ENCODE results near the gene CNOT4. TPM values are rescaled to one million over a fixed set of nuclear protein-coding genes. Genes with fewer than 3 reads are reported as not detected.
"Not testable (repeated sequence)": the region's sequence is repeated elsewhere in the genome, so short reads cannot be mapped to it uniquely, and the experiment has no call there.

The CNOT4 gene
- polyA plus RNA-seq, 12 donors: 23.5 to 37.7 (median 25.3) TPM; not detected in 1

DNA sequence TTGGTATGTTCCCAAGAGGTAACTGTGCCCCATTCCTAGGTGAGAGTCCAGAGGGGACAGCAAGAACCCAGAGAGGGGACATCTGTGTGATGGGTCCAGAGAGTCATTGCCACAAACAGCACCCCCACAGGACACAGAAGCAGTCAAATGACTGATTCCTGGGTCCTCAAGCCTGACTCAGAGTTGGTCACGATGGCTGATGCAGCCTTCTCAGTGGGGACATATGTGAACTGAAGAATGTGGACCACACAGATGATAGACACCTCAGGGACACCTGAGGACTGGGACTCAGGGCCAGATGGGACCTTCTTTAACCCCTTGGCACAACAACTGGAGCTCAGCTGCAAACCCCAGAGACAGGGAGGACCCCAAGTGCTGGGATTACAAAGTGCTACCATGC, 179.8 kb downstream of the CNOT4 start:
- DNase-seq: no peak

DNA sequence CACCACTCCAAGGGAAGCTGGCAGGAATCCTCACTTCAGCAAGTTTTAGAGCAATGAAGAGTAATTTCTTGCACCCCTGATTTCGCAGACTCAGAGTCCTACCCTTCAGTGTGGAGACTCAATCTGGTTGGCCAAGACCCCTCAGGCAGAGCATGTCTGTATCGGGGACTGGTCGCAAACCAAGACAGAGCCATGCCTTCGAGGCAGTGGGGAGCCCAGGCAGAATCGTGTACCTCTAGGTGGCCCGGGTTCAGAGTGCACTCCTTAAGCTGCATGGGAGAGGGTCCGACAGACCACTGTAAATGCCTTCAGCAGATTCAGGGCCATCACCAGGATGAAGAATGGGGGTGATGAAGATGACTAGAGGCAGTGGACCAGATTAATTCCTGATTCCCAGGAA, 181.4 kb downstream of the CNOT4 start:
- DNase-seq: no peak

DNA sequence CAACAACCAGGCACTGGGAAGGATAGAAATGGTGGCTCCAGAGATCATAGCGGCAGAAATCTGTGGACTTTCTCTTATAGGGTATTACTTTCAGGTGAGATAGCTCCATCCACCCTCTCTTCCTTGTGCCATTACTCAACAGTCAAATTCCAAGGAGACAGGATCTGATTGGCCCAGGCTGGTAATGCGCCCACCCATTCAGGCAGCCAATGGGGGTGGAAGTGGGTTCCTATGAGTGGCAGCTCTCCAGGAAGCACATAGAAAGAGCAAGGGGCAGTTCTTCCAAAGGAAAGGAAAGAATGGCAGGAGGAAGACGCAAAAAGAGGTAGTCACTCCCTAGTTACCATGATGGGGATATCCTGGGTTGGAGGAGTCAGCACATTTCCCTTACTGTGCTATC, 181.8 kb downstream of the CNOT4 start:
- DNase-seq: no peak

- no peak for DNase-seq
Observed at GRCh38 chr7:135327458-135327857, 182.4 kb downstream of the CNOT4 start.

DNA sequence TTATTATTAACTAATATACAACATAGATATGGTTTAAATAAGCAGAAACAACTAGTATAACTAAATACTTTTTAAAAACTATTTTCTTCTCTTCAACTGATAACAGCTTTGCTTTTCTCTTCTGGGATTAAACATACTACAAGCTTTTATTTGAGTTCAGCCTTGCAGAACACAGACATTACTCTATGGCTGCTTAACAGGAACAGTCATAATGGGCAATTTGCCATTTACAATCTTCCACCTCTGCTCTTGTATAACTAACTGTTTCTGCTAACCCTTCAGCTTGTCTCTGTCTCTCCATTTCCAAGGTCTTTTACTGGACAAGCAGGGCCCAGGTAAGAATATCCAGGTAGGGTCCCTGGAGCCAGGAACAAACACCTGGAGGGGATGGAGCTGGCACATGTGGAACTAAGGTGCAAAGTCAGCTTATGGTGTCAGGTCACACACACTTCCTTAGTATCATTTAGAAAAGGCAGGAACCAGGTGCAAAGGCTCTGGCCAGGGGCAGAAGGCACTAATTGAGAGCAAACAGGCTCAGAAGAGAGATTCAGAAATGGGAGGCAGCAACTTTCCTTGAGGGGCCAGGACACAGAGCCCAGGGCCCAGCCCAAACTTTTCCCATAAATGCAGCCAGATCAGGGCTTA, 183.1 kb downstream of the CNOT4 start:
- no peak for DNase-seq

DNA sequence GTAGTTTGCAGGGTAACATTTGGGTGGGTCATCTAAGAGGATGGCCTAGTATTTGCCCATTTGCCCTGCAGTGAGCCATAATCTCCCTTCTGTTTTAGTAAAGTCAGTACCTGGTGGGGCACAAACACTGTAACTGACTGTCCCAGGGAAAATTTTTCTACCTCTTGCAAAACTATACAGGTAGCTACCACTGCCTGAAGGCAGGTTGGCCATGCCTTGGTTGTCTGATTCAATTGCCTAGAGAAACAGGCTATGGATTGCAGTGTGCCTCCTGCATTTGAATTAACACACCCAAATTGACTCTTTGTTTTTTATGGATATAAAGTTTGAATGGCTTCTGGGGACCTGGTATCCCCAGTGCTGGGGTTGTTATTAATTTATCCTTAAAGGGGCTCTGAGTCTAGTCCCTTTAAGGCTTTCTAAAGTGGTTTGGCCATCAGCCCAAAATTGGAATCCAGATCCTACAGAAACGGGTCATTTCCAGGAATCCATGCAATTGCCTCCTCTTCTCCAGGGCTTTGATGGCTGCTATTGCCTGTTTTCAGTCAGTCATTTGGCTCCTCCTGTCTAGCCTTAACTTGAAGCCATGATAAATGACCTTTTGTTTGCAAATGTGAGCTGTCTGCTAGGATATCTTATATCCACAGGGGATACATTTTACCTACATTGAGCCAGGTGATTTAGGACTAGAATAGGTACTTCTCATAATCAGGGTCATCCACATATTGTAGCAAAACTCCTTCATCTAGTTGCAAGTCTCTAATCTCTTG, 187.1 kb downstream of the CNOT4 start:
- no peak for DNase-seq

- DNase-seq: no peak
Observed at GRCh38 chr7:135321556-135321955, 188.3 kb downstream of the CNOT4 start.

DNA sequence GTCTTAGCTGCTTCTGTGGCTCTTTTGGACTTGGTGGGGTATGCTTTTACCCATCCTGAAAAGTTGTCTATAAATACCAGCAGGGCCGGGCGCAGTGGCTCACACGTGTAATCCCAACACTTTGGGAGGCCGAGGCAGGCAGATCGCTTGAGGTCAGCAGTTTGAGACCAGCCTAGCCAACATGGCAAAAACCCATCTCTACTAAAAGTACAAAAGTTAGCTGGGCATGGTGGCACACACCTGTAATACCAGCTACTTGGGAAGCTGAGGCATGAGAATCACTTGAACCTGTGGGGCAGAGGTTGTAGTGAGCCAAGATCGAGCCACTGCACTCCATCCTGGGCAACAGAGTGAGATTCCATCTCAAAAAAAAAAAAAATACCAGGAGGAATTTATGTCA, 188.9 kb downstream of the CNOT4 start:
- not testable (repeated sequence) for DNase-seq

DNA sequence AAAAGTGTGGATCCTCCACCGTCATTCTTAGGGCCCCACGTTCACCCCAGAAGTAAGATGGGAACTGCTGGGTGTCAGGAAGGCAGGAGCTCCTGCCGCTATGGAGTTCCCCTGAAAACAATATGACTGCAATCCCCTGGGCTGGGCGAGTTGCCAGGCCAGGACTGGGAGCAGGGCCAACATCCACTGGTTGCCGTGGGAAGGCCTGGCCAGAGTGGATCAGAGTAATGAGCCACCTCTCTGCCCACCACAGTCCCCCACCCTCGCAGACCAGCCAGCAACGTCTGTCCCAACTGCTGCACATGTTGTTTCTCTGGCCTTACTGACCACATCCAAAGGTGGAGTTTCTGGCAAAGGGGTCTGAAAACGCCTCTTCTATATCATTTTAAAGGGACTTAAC, 189.6 kb downstream of the CNOT4 start:
- DNase-seq: peak; percentile 43

DNA sequence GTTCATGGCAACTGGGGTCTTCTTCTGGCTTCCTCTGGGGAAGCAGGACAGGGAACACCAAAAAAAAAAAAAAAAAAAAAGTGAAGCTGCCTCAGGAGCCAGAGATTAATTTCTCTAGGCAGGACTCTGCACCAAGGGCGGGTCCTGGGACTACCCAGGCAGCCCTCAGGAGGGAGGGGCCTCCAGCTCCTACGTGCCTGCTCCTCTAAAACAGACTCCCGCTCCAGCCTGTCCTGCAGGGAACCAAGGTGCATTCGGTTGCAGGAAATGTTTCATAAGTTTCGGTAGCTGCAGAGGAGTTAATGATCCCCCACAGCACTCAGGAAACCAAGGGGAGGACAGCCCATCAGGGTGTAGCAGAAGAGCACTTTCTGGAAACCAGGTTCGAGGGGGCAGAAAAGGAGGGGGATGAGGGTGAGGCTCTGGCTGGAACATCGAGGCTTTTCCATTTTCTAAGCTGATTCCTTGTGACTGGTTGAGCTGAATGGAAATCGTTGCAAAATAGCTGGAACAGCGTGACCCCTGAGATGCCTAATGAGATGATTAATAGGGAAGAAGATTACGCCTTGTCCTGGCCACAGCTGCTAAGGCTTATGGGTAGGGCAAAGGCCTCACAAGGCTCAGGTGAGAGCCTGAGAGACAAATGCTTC, 192.1 kb downstream of the CNOT4 start:
- DNase-seq: no peak

DNA sequence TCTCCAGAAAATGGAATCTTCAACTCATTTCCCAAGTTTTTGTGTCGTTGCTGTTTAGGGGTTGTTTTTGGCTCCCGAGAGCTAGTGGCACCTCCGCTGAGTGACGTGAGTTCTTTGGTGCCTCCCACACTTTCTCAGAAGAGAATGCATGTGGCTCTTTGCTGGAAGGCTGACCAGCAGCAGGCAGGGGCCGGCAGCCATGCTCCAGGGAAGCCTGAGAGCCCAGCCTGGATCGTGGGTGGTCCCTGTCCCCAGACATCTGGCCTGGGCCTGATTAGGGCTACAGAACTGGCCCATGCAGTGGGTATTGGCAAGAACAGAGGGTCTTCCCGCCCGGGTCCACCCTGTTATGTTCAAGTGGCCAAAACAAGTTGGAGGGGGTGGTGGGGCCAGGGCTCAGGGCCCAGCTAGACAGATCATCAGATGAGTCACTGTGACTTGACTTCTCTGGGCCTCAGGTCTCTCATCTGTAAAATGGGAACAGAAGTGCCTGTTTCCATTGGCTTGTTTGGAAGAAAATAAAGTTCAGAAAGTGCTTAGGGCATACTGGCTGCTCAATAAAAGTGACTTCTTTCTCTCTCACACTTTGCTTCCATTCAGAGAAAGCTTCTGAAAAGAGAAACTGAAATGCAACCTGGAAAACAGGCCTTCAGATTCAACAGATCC, 193.1 kb downstream of the CNOT4 start:
- DNase-seq: no peak

DNA sequence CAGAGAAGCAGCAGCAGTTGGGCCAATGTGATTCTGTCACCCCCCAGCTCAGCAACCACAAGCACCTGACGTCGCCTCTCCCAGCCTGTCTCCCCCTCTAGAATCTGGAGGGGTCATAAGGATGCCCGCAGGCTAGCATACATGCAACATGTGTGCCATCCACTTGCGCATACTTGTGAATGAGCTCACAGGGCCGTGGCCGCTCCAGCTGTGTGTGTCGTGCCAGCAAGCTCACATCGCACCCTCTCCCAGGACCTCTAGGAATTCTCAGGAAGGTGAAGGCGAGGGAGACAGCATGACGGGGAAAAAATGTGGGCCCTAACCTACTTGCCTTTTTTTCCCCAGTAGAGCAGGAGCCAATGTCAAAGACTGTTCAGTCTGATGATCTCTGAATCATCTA, 195.9 kb downstream of the CNOT4 start:
- no peak for DNase-seq

Other genes with a start within 250 kb of the CNOT4 start
- 10 to 100 TPM in 11 of 12 donors, not detected in 1; 21.9 to 42.9 (median 36.1) TPM for gene NUP205, start 47.8 kb upstream of the CNOT4 start, polyA plus RNA-seq (ENCODE audit: insufficient read length in 12 of 12)
- 100 to 1,000 TPM in 1 of 12 donors, 10 to 100 TPM in 11; 41.6 to 192 (median 52.0) TPM for gene STMP1, start 152.4 kb upstream of the CNOT4 start, polyA plus RNA-seq (ENCODE audit: insufficient read length in 12 of 12)
- gene SLC13A4, start 218.1 kb upstream of the CNOT4 start, polyA plus RNA-seq (ENCODE audit: insufficient read length in 12 of 12): 1 to 10 TPM in 8 of 12 donors, under 1 TPM in 2, not detected in 2; 0.37 to 4.6 (median 2.2) TPM
- under 1 TPM in 8 of 12 donors, not detected in 4; 0.12 to 0.49 (median 0.31) TPM for gene FAM180A, start 238.7 kb upstream of the CNOT4 start, polyA plus RNA-seq (ENCODE audit: insufficient read length in 12 of 12)

Data from muscle of arm (tissue), 12 donors.